GM12878 (cell line): ENCODE results near the gene PTPRD. TPM values are rescaled to one million over a fixed set of nuclear protein-coding genes. Genes with fewer than 3 reads are reported as not detected.

Experiments
- ATAC-seq: fragments of 200-7000 bp; cut with Tn5 transposase; 3 replicates; pipeline ENCODE4 v1.9.1; 2020; ENCODE audit warnings: mild to moderate bottlenecking, moderate library complexity
- BruUV-seq: library from RNA; stranded (reverse); fragments of 400-500 nt; replicated peaks from 2 replicates; lab custom pipeline; 2021; lab: Mats Ljungman, UMichigan
- CTCF ChIA-PET: fragments of 300-600 bp; sonication (Branson Sonifier 250); formaldehyde crosslinking; extraction: SDS; loops from one replicate; lab custom pipeline; 2021; ENCODE audit warnings: inconsistent platforms; lab: Yijun Ruan, JAX
- POLR2A ChIA-PET: fragments of 350-600 bp; formaldehyde crosslinking; extraction: SDS; loops from one replicate; lab custom pipeline; 2021; ENCODE audit warnings: inconsistent platforms; lab: Charles Lee
- RAD21 ChIA-PET: fragments of 300-600 bp; sonication (Branson Sonifier 250); formaldehyde crosslinking; loops from one replicate; lab custom pipeline; 2023; ENCODE audit warnings: antibody characterized with exemption; ENCODE audit not compliant: unreplicated experiment; lab: Charles Lee
- SMC1A ChIA-PET: fragments of 300-600 bp; sonication (Branson Sonifier 250); formaldehyde crosslinking; loops from one replicate; lab custom pipeline; 2023; ENCODE audit not compliant: unreplicated experiment, uncharacterized antibody; lab: Charles Lee
- DNase-seq: peaks from one replicate; pipeline ENCODE4 v3.0.0-alpha.2; 2011; ENCODE audit warnings: low read depth, low spot score
- FAIRE-seq: peaks from 3 replicates; lab custom pipeline; 2011; peaks lifted over from hg19 to GRCh38; lab: Jason Lieb, UNC
- H2AFZ ChIP-seq: 2 replicates; pipeline ENCODE4 v1.6.0; 2011; ENCODE audit warnings: low read depth, low read length, control low read depth; ENCODE audit not compliant: control insufficient read depth
- H3K27ac ChIP-seq: 2 replicates; pipeline ENCODE4 v1.5.1; 2011; ENCODE audit warnings: control low read depth; ENCODE audit not compliant: control insufficient read depth, insufficient read depth
- H3K27me3 ChIP-seq, 2 experiments: replicated peaks in 1 of 2; 2 replicates each; pipeline versions ENCODE4 v1.6.0 to v1.6.1; 2011; ENCODE audit warnings: low read length in 1 of 2; ENCODE audit not compliant: control insufficient read depth in 2 of 2, insufficient read depth in 2 of 2
- H3K36me3 ChIP-seq, 2 experiments: 2 replicates each; pipeline ENCODE4 v1.5.1; 2011; ENCODE audit warnings: low read length in 1 of 2; ENCODE audit not compliant: control insufficient read depth in 2 of 2, insufficient read depth in 2 of 2
- H3K4me1 ChIP-seq: 2 replicates; pipeline ENCODE4 v1.6.1; 2011; ENCODE audit warnings: mild to moderate bottlenecking, low read length, moderate library complexity, mixed read lengths; ENCODE audit not compliant: control insufficient read depth, insufficient read depth
- H3K4me2 ChIP-seq: 2 replicates; pipeline ENCODE4 v1.6.0; 2011; ENCODE audit warnings: control low read depth; ENCODE audit not compliant: control insufficient read depth, insufficient read depth
- H3K4me3 ChIP-seq: fragments of 200-600 bp; sonication (generic); 2 replicates; pipeline ENCODE4 v1.5.1; 2016
- H3K79me2 ChIP-seq: 2 replicates; pipeline ENCODE4 v1.6.0; 2011; ENCODE audit warnings: low read length; ENCODE audit not compliant: control insufficient read depth, insufficient read depth
- H3K9ac ChIP-seq: 2 replicates; pipeline ENCODE4 v1.8.0; 2011; ENCODE audit warnings: low read length, control low read depth, mixed read lengths; ENCODE audit not compliant: control insufficient read depth, insufficient read depth
- H3K9me3 ChIP-seq: replicated peaks from 3 replicates; pipeline ENCODE4 v1.5.1; 2011; ENCODE audit warnings: mild to moderate bottlenecking, low read length; ENCODE audit not compliant: control insufficient read depth, insufficient read depth
- H4K20me1 ChIP-seq: 2 replicates; pipeline ENCODE4 v1.6.0; 2011; ENCODE audit not compliant: control insufficient read depth, insufficient read depth
- CHD2 ChIP-seq: IDR thresholded peaks from 2 replicates; pipeline ENCODE4 v1.6.1; 2011; ENCODE audit warnings: low read depth, low read length, improper control_type of control experiment, borderline replicate concordance
- CREM ChIP-seq: IDR thresholded peaks from 2 replicates; pipeline ENCODE4 v1.6.1; 2014; ENCODE audit warnings: antibody characterized with exemption, low read depth
- HDGF ChIP-seq: fragments of 450-650 bp; IDR thresholded peaks from 2 replicates; pipeline ENCODE4 v1.6.1; 2016; ENCODE audit warnings: antibody characterized with exemption
- RAD51 ChIP-seq: fragments of 450-650 bp; IDR thresholded peaks from 2 replicates; pipeline ENCODE4 v1.6.1; 2016; ENCODE audit warnings: moderate library complexity, mild to moderate bottlenecking, inconsistent platforms
- SMAD1 ChIP-seq: fragments of 450-650 bp; IDR thresholded peaks from 2 replicates; pipeline ENCODE4 v1.6.1; 2018; ENCODE audit warnings: mild to moderate bottlenecking, low read depth; ENCODE audit not compliant: partially characterized antibody
- STAT1 ChIP-seq: fragments of 450-650 bp; conservative IDR thresholded peaks from 2 replicates; pipeline ENCODE4 v1.6.1; 2014; ENCODE audit warnings: antibody characterized with exemption, mild to moderate bottlenecking
- SUZ12 ChIP-seq: fragments of 200-600 bp; sonication (generic); IDR thresholded peaks from one replicate; pipeline ENCODE4 v1.6.1; 2018; ENCODE audit warnings: antibody characterized with exemption, mild to moderate bottlenecking; ENCODE audit not compliant: unreplicated experiment
- YBX1 ChIP-seq: fragments of 450-650 bp; IDR thresholded peaks from 2 replicates; pipeline ENCODE4 v1.6.1; 2016; ENCODE audit warnings: antibody characterized with exemption
- ZNF24 ChIP-seq: fragments of 450-650 bp; IDR thresholded peaks from 2 replicates; pipeline ENCODE4 v1.6.1; 2017; ENCODE audit warnings: antibody characterized with exemption, mild to moderate bottlenecking
- WGBS: methylation state at CpG from one replicate; pipeline ENCODE4 v1.1.6; 2016; ENCODE audit warnings: low lambda C conversion rate; ENCODE audit not compliant: insufficient replicate concordance, insufficient coverage; ENCODE audit errors: missing lambda C conversion rate; 5-methylcytosine and 5-hydroxymethylcytosine counted together
- in situ Hi-C: fragments of 300-500 bp; cut with MboI; formaldehyde crosslinking; loops from 9 replicates; pipeline ENCODE4 v1.14.3; 2018; ENCODE audit warnings: mixed read lengths
- intact Hi-C: fragments of 100-400 bp; cut with micrococcal nuclease; formaldehyde crosslinking; loops from one replicate; pipeline ENCODE4 v1.14.2; 2022; ENCODE audit not compliant: unreplicated experiment
- polyA plus RNA-seq, 11 experiments: library from polyadenylated mRNA; depleted of rRNA in 4 of 11; unstranded in 6 of 11; stranded (reverse) in 5 of 11; fragments of >200 nt; fragmentation: Nextera tagmentation in 4 of 11; fragmentation: Illumina TruSeq in 1 of 11; extraction: Ambion mirVana in 4 of 11; extraction: Trizol in 1 of 11; gene quantifications; 1 replicate in 1 of 11; 2 replicates in 10 of 11; pipeline versions ENCODE4 v1.2.1 to v1.2.3, GENCODE V29; 2011 to 2016; ENCODE audit warnings: inconsistent platforms in 2 of 11, missing spikeins in 2 of 11, low read depth in 1 of 11
- total RNA-seq, 4 experiments: library from RNA; depleted of rRNA in 3 of 4; stranded (reverse); fragments of >200 nt in 3 of 4; fragmentation: Illumina TruSeq in 1 of 4; extraction: Trizol in 1 of 4; gene quantifications; 2 replicates each; pipeline versions ENCODE4 v1.2.1 to v1.2.3, GENCODE V29; 2013 to 2021
- TF ChIP-seq, protein P1 (sequence below): fragments of 450-650 bp; IDR thresholded peaks from 2 replicates; pipeline ENCODE4 v1.6.1; 2014; ENCODE audit warnings: mild to moderate bottlenecking
- TF ChIP-seq, protein P2 (sequence below): fragments of 450-650 bp; IDR thresholded peaks from 2 replicates; pipeline ENCODE4 v1.6.1; 2017; ENCODE audit warnings: mild to moderate bottlenecking, moderate library complexity
- TF ChIP-seq, protein P3 (sequence below): fragments of 450-650 bp; IDR thresholded peaks from 2 replicates; pipeline ENCODE4 v1.6.1; 2016; ENCODE audit warnings: mild to moderate bottlenecking

Gene PTPRD
- total and polyA plus RNA-seq, 10 of the 15 experiments (the other 5 are each of a cell fraction or from before 2014, with no cell fraction given), result under 0.01 to 0.05 (median 0.01) TPM; not detected in 7

DNA sequence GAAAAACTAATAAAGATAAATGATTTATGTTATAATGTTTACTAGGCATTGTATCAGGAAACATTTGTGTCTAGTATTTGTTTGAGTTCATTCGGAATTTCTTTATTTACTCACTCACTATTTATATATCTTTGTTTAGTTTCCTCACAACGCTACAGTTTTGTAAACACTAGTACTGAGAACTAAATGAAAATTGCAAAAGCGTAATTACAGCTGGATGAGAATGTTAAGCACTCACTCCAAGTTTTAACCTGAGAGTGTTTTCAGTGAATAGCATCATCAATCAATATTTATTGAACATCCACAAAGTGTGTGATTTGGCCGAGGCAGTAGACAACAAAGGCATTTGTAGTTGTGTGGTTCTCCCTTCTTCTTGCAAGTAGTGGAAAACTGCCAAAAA is 1843.6 kb downstream of the PTPRD start:
- no peaks in the 10 kb centered on the region for H3K4me1 ChIP-seq
- 21% methylated on average over 4 of the region's 4 CpGs for WGBS
- H3K36me3 ChIP-seq, result no peaks in the 10 kb centered on the region
- H3K9ac ChIP-seq, result no peak overlapping the region
- ChIA-PET POLR2A (no interaction called here), CTCF (no interaction called here), RAD21 (no interaction called here), SMC1A (interaction anchor here (1.0 kb wide), 1 partner anchor 11 kb away, joined by 3 read pairs; no protein-coding TSS in a partner anchor)
- TF ChIP-seq, protein P1, sequence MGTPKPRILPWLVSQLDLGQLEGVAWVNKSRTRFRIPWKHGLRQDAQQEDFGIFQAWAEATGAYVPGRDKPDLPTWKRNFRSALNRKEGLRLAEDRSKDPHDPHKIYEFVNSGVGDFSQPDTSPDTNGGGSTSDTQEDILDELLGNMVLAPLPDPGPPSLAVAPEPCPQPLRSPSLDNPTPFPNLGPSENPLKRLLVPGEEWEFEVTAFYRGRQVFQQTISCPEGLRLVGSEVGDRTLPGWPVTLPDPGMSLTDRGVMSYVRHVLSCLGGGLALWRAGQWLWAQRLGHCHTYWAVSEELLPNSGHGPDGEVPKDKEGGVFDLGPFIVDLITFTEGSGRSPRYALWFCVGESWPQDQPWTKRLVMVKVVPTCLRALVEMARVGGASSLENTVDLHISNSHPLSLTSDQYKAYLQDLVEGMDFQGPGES, result no peak
- no peak for TF ChIP-seq ZNF24
- TF ChIP-seq HDGF, result no peak
- TF ChIP-seq CREM, result no peak
- no peak for TF ChIP-seq YBX1
- TF ChIP-seq SMAD1, result no peak
- no peak for TF ChIP-seq STAT1
- TF ChIP-seq, protein P2, sequence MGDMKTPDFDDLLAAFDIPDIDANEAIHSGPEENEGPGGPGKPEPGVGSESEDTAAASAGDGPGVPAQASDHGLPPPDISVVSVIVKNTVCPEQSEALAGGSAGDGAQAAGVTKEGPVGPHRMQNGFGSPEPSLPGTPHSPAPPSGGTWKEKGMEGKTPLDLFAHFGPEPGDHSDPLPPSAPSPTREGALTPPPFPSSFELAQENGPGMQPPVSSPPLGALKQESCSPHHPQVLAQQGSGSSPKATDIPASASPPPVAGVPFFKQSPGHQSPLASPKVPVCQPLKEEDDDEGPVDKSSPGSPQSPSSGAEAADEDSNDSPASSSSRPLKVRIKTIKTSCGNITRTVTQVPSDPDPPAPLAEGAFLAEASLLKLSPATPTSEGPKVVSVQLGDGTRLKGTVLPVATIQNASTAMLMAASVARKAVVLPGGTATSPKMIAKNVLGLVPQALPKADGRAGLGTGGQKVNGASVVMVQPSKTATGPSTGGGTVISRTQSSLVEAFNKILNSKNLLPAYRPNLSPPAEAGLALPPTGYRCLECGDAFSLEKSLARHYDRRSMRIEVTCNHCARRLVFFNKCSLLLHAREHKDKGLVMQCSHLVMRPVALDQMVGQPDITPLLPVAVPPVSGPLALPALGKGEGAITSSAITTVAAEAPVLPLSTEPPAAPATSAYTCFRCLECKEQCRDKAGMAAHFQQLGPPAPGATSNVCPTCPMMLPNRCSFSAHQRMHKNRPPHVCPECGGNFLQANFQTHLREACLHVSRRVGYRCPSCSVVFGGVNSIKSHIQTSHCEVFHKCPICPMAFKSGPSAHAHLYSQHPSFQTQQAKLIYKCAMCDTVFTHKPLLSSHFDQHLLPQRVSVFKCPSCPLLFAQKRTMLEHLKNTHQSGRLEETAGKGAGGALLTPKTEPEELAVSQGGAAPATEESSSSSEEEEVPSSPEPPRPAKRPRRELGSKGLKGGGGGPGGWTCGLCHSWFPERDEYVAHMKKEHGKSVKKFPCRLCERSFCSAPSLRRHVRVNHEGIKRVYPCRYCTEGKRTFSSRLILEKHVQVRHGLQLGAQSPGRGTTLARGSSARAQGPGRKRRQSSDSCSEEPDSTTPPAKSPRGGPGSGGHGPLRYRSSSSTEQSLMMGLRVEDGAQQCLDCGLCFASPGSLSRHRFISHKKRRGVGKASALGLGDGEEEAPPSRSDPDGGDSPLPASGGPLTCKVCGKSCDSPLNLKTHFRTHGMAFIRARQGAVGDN, result no peak
- TF ChIP-seq, protein P3, sequence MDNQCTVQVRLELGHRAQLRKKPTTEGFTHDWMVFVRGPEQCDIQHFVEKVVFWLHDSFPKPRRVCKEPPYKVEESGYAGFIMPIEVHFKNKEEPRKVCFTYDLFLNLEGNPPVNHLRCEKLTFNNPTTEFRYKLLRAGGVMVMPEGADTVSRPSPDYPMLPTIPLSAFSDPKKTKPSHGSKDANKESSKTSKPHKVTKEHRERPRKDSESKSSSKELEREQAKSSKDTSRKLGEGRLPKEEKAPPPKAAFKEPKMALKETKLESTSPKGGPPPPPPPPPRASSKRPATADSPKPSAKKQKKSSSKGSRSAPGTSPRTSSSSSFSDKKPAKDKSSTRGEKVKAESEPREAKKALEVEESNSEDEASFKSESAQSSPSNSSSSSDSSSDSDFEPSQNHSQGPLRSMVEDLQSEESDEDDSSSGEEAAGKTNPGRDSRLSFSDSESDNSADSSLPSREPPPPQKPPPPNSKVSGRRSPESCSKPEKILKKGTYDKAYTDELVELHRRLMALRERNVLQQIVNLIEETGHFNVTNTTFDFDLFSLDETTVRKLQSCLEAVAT, result no peak
- TF ChIP-seq CHD2, result no peak
- no peak for TF ChIP-seq SUZ12
- TF ChIP-seq RAD51, result no peak
- no peaks in the 10 kb centered on the region for H4K20me1 ChIP-seq
- H3K27ac ChIP-seq, result no peak overlapping the region
- in situ Hi-C loops (no loop called here), intact Hi-C loops (no loop called here)
- no TSS peak for BruUV-seq
- no peaks in the 10 kb centered on the region for H3K27me3 ChIP-seq
- ATAC-seq, result no peak
- DNase-seq, result no peak
- H3K4me2 ChIP-seq, result no peak overlapping the region
- no peaks in the 10 kb centered on the region for H3K9me3 ChIP-seq
- H2AFZ ChIP-seq, result no peak overlapping the region
- no peaks in the 10 kb centered on the region for H3K79me2 ChIP-seq
- H3K4me3 ChIP-seq, result no peak overlapping the region
- no peak for FAIRE-seq
